ENCODE results near the gene APOL1. TPM values are rescaled to one million over a fixed set of nuclear protein-coding genes. Genes with fewer than 3 reads are reported as not detected.

APOL1 gene
- polyA plus RNA-seq, 2 of the 4 experiments (the other 2 are of a cell fraction): 2.0 to 6.5 TPM

- no peak for ATAC-seq
- no peak for TF ChIP-seq HEYL (CRISPR knock-in tag; IDR thresholded peaks at IDR 0.05)
- no peak for TF ChIP-seq HOXA7 (CRISPR knock-in tag; IDR thresholded peaks at IDR 0.05)
- TF ChIP-seq FOSL2 (IDR thresholded peaks at IDR 0.05): no peak
- TF ChIP-seq FOSL2 (CRISPR knock-in tag; IDR thresholded peaks at IDR 0.05): no peak
- TF ChIP-seq EP300 (IDR thresholded peaks at IDR 0.05): no peak
- no peak for TF ChIP-seq JUNB (IDR thresholded peaks at IDR 0.05)
- TF ChIP-seq CTCF (IDR thresholded peaks at IDR 0.05): no peak
- no peak for TF ChIP-seq KDM5A (IDR thresholded peaks at IDR 0.05)
- no peak for TF ChIP-seq RARB (CRISPR knock-in tag; IDR thresholded peaks at IDR 0.05)
- TF ChIP-seq, protein P1, sequence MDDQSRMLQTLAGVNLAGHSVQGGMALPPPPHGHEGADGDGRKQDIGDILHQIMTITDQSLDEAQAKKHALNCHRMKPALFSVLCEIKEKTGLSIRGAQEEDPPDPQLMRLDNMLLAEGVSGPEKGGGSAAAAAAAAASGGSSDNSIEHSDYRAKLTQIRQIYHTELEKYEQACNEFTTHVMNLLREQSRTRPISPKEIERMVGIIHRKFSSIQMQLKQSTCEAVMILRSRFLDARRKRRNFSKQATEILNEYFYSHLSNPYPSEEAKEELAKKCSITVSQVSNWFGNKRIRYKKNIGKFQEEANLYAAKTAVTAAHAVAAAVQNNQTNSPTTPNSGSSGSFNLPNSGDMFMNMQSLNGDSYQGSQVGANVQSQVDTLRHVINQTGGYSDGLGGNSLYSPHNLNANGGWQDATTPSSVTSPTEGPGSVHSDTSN (IDR thresholded peaks at IDR 0.05): no peak
- Histone ChIP-seq H3K27ac (no peak overlapping the region), H3K4me2 (no peak overlapping the region), H3K9me3 (no peaks in the 10 kb centered on the region), H3K4me3 (no peak overlapping the region), H3K4me1 (0 out of 3 replicates have a peak, but pooled peaks cover 2% of the 10 kb centered on the region)
- DNase-seq (ENCODE audit: low read depth in 1 of 2, low spot score in 1 of 2): no peak
- ChIA-PET POLR2A (no interaction called here), CTCF (no interaction called here)
- FAIRE-seq: no peak
- WGBS (ENCODE audit: missing lambda C conversion rate): 92% methylated on average over 20 of the region's 24 CpGs
These were observed 29.4 kb downstream of the APOL1 start for GRCh38 chr22:36282328-36282831.

GRCh38 chr22:36284171-36284571 lies 31.2 kb downstream of the APOL1 start:
- Histone ChIP-seq H3K4me3 (no peak overlapping the region), H3K4me2 (no peak overlapping the region), H3K27ac (no peak overlapping the region), H3K4me1 (no peaks in the 10 kb centered on the region), H3K9me3 (no peaks in the 10 kb centered on the region)
- CTCF ChIA-PET: interaction anchor here (0.6 to 0.9 kb wide), 3 partner anchors 9 to 903 kb away, joined by 3 to 5 read pairs (median 3); partner anchors contain the start of gene HMOX1
- no peak for ATAC-seq
- WGBS (ENCODE audit: missing lambda C conversion rate): 96% methylated on average over 13 of the region's 24 CpGs
- TF ChIP-seq HOXB13 (CRISPR knock-in tag; IDR thresholded peaks at IDR 0.05; ENCODE audit: low read depth) (no peak), E2F6 (IDR thresholded peaks at IDR 0.05; ENCODE audit: borderline replicate concordance, low read depth) (no peak), NFE2L2 (conservative IDR thresholded peaks at IDR 0.05; ENCODE audit: low read length) (no peak), HMGXB4 (CRISPR knock-in tag; IDR thresholded peaks at IDR 0.05; ENCODE audit: borderline replicate concordance) (no peak), POLR2A (IDR thresholded peaks at IDR 0.05; ENCODE audit: low read length) (no peak), KDM5A (IDR thresholded peaks at IDR 0.05) (no peak), JUN (IDR thresholded peaks at IDR 0.05) (no peak), CBX2 (IDR thresholded peaks at IDR 0.05; ENCODE audit: borderline replicate concordance, low read depth) (no peak), RFX5 (IDR thresholded peaks at IDR 0.05) (no peak), ESRRA (IDR thresholded peaks at IDR 0.05; ENCODE audit: borderline replicate concordance, low read length) (no peak)
- TF ChIP-seq, protein P2, sequence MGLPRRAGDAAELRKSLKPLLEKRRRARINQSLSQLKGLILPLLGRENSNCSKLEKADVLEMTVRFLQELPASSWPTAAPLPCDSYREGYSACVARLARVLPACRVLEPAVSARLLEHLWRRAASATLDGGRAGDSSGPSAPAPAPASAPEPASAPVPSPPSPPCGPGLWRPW (IDR thresholded peaks at IDR 0.05): no peak
- no peak for DNase-seq (ENCODE audit: low read depth in 1 of 2, low spot score in 1 of 2)
- POLR2A ChIA-PET: no interaction called here
- FAIRE-seq: no peak
